GM15510 (cell line): ENCODE results near the gene UBXN10.

ENCODE experiments used
- POLR2A ChIP-seq: IDR thresholded peaks from 3 replicates; pipeline ENCODE4 v1.6.1; 2011; ENCODE audit warnings: borderline replicate concordance; ENCODE audit not compliant: insufficient read length; ENCODE audit errors: extremely low read depth

Gene UBXN10

GRCh38 chr1:20147846-20148570 lies 37.9 kb upstream of the UBXN10 start:
- no peak for TF ChIP-seq POLR2A

DNA sequence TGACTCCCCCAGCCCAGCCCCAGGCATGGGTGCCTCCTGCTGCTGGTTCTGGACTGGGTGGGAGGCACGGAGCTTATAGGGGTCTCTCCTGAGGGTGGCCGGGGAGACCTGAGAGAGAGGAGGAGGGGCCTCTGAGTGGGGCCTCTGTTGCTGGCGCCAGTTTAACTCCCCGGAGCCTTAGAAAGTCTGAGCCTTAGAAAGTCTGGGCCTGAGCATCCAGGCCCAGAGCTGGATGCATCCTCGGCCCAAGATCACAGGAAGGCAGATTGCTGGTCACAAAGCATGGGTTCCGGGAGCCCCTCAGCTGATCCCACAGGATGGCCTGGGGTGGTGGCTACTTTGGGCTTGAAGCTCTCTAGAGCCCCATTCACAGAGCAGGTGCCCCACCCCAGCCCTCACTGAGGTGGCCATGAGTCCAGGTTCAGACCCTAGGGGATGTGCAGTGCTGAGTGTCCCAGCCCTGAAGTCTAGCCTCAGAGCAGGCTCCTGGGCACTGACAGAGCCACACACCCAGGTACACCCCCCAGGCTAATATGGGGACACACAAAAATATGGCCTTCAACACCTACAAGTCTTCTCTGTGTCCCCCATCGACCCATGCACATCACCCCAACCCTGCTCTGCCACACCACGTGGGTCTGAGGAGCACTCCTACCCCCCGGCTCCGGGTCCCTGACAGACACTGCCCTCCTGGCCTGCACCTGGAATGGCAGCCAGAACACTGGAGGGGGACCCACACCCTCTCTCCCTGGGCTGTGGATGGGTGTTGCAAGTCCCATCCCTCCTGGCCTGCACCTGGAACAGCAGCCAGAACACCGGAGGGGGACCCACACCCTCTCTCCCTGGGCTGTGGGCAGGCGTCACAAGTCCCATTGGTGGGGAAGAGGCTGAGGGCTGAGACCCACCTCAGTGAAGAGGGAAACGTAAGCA lies 37.1 kb upstream of the UBXN10 start:
- no peak for TF ChIP-seq POLR2A

DNA sequence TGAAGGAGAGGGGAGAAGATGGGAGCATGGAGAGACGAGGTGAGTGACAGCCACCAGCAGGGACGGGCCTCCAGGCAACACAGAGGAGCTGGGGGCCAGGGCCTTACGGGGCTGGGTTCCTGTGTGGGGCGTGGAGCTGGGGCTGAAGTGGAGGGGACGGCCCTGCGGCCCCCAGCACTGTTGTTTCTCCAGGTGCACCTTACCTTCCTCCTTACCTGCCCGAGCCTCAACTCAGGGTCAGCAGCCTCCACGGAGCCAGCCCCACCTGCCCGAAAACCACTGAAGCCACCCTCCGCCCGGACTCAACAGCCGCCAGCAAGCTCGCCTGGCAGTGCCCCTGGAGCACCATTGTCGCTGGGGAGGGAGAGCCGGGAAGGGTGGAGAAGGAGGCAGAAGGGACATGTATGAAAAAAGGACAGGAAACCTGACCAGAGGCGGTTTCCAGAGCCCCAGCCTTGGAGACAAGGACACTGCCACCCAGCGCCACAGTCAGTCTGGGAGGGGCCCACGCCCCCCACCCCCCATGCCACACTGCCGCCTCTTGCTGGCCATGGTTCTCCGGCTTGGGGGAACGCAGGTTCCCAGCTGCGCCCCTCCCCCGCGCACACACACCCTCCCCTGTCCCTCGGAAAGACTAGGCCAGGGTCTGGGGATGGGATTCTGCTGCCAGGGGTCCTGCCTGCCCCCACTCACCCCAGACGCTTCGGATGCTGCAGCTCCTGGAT lies 36.1 kb upstream of the UBXN10 start:
- TF ChIP-seq POLR2A: no peak

DNA sequence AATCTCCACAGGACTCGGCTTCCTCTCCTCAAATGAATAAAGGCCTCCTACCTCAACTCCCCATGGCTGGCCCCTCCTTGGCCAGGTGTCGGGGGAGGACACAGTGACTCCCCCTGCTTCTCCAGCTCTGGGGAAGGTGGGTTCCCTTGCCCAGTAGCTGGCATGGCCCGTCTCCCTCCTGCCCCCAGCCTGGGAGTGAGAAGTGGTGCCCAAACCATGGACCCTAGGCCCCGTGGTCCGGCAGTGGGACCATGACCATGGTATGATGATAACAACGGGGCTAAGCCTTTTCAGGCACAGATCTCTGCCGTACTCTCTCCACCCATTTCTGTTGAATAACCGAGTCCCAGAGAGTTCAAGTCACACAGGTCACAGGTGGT lies 35.6 kb upstream of the UBXN10 start:
- no peak for TF ChIP-seq POLR2A

DNA sequence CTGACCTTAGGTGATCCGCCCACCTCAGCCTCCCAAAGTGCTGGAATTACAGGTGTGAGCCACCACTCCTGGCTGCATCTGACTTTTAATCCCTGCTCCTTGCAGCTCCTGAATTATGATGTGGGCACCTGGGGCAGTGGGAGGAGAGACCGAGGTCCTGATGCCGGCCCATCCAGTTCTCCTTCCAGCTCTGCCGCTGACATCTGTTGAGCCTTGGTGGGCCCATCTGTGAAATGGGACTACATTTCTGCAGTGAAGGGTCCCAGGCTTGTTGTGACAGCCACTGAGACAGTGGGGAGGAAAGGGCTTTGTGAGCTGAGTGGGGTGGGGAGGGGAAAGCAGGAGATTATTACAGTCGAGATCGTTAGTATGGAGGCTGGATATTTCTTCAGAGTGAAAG lies 34.9 kb upstream of the UBXN10 start:
- TF ChIP-seq POLR2A: no peak

GRCh38 chr1:20151906-20152598 lies 33.8 kb upstream of the UBXN10 start:
- no peak for TF ChIP-seq POLR2A

- TF ChIP-seq POLR2A: no peak
Measured at GRCh38 chr1:20152599-20152930, 33.3 kb upstream of the UBXN10 start.

DNA sequence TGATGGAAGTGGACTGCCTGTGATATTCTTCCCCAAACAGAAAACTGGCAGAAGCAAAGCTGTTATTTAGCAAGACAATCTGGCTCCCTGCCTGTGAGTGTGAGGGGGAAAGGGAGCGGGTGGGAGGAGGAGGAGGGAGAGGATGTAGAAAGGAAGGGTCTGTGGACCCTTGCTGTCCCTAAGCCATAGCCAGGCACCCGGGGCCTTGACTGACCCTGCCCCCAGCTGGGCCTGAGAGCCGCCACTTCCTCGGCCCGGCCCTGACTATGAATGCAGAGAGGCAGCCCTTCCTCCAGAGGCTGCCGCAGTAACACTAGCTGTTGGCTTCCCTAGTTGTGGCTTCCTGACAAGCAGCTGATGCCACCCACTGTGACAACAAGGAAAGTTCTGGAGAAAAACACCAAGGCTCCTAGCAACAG lies 32.9 kb upstream of the UBXN10 start:
- TF ChIP-seq POLR2A: no peak

DNA sequence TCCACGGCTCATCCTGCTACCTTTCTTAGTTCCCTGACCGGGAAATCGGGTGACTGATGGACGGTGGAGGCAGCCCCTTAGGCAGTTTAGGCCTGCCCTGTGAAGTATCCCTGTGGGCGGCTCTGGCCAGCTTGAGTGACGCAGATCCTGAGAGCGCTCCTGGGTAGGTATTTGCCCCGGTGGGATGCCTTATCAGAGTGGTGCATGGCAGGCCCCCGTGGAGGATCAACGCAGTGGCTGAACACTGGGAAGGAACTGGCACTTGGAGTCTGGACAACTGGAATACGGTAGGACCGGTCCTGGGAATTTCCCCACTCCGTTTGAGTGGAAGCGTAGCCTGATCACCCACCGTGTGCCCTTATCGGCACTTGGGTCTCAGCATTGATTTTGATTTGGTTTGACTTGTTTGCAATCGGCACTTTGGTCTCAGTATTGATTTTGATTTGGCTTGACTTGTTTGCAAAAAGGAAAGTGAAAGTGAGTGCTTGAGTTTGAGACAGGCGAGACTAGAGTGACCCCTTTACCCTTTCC lies 31.5 kb upstream of the UBXN10 start:
- TF ChIP-seq POLR2A: no peak

DNA sequence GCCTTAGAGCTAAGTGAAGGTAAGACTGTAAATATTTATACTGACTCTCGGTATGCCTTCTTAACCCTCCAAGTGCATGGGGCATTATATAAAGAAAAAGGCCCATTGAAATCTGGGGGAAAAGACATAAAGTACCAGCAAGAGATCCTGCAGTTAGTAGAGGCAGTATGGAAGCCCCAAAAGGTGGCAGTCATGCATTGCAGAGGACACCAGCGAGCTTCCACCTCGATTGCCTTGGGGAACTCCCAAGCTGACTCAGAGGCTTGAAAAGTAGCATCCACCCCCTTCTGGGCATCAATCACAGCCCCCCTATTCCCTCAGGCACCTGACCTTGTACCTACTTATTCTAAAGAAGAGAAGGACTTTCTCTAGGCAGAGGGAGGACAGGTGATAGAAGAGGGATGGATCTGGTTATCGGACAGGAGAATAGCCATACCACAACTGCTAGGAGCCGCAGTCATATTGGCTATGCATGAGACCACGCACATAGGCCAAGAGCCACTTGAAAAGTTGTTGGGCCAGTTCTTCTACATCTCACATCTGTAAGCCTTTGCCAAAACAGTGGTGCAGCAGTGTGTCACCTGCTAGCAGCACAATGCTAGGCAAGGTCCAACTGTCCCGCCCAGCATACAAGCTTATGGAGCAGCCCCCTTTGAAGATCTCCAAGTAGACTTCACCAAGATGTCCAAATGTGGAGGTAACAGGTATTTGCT lies 27.4 kb upstream of the UBXN10 start:
- no peak for TF ChIP-seq POLR2A

DNA sequence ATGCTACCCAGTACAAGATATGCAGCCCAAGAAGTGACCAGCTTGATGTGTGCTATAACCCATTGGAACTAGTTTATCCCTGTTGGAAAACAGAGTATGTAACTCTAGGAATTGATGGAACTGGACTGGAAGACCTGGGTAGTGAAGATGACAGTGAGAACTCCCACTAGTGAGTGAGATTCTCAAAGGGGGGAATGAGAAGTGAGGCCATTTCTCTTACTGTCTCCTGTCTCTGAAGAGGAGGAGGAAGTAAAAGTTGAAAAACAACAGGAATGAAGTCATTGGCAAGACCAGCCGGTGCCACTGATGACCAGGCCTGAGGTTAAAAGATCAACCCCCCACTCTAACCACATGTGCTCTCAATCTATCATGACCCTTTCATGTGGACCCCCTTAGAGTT lies 25.9 kb upstream of the UBXN10 start:
- TF ChIP-seq POLR2A: no peak

DNA sequence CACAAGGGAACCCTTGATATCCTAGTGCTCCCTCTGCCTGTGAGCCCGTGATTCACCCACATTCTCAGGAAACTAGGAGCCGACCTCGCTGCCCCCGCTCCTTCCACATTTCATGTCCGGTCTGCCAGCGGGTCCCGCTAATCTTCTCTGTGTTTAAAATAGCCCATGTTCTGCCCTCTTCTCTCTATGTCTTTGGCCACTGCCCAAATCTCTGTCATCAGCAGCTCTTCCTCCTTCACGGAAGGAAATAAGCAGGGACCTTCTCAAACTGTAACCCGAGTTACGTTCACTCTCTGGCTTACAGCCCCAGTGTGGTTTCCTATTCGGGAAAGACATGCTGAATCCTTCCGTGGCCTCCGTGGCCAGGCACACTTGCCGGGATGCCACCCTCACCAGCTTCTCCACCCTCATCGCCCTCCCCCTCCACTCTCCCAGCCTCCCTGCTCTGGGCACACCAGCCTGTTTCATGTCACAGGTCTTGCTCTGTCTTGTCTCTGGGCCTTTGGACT lies 21.1 kb upstream of the UBXN10 start:
- no peak for TF ChIP-seq POLR2A

GRCh38 chr1:20165522-20165951 lies 20.4 kb upstream of the UBXN10 start:
- no peak for TF ChIP-seq POLR2A

- TF ChIP-seq POLR2A: no peak
Measured at GRCh38 chr1:20166051-20166450, 19.8 kb upstream of the UBXN10 start.
